ENCODE results near the gene LRRC27.

LRRC27 gene

DNA sequence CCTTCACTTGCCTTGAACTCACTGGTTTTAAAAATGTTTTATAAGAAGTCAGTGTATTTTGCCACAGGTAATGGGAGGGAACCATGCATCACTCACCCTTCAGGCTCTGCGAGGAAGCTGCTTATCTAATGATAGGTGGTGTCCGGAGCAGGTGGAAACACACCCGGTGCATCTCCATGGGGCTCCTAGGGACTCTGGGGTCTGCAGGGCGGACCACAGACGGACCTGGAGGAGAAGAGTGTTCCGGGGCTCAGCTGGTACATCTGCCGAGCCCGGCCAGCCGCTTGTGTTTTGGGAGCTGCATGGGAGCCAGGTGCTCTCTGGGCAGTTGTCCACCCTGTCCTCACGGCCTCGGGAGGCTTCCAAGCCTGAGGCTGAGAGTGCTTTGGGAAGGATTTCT, 7.3 kb downstream of the LRRC27 start:
- no peak for DNase-seq

DNA sequence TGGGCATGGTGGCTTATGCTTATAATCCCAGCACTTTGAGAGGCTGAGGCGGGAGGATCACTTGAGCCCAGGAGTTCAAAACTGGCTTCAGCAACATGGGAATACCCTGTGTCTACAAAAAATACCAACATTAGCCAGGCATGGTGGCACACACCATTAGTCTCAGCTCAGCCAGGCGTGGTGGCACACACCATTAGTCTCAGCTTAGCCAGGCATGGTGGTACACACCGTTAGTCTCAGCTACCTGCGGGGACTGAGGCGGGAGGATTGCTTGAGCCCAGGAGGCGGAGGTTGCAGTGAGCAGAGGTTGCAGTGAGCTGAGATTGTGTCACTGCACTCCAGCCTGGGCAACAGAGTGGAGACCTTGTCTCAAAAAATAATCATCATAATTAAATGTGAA, 9.0 kb downstream of the LRRC27 start:
- no peak for DNase-seq

DNA sequence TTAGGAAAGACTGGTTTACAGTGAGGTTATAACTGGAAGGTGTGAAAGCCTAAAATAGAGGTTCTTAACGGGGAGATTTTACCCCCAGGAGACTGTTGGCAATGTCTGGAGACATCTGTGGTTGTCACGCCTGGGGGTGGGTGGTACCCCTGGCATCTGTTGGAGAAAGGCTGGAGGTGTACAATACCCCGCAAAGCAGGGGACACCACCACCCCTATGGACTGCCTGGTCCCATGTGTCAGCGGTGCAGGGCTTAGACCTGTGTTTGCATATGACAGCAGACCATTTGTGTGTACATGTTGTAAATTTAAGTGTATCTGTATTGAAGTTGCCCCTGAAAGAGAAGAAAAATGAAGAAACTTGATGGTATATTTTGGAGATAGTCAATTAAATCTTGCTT, 9.8 kb downstream of the LRRC27 start:
- no peak for DNase-seq

DNA sequence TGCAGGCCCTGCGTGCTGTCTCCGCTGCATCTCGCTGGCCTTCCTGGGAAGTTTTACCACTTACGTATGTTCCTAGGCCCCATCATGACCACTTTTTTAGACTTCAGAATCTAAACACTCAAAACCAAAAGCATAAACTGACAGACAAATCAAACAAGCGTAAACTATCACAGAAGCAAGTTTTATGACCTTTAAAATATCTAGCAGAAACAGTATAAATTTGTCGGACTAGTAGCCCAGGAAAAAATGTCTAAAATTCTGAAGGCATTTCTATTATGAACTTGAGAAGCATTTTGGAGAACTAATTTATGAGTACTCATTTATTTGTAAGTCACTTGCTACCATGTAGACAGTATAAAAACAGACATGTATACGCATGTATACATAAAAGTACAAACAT, 10.6 kb downstream of the LRRC27 start:
- DNase-seq: no peak

DNA sequence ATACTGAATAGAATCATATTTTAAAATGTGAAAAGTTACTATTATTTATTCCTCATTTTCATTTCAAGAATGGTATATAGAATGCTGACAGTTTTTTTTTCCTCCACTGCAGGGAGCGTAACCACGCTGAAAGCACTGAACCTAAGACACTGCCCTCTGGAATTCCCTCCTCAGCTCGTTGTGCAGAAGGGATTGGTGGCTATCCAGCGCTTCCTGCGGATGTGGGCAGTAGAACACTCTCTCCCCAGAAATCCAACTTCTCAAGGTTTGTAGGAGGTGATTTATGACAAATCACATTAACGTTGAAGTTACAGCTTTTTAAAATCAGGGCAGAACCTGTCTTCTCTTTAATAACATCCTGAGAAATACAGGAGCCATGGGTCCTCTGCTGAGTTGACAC, 12.4 kb downstream of the LRRC27 start:
- no peak for DNase-seq

DNA sequence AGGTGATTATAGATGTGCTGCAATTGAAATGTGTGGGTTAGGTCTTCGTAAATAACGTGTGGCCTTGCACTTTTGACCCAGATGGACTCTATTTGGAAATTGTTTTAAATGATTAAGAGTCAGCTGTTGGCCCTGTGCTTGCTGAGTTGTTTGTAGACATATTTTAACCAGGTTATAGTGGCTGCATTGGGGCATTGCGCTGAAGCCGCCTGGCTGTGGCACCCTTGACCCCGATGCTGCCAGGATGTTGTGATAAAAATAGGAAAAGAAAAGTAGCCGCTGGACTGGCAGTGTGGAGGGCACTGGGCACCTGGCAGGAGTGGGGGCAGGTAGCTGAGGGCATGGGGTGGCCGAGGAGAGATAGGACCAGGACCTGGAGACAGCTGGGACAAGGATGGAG, 13.4 kb downstream of the LRRC27 start:
- DNase-seq: no peak

DNA sequence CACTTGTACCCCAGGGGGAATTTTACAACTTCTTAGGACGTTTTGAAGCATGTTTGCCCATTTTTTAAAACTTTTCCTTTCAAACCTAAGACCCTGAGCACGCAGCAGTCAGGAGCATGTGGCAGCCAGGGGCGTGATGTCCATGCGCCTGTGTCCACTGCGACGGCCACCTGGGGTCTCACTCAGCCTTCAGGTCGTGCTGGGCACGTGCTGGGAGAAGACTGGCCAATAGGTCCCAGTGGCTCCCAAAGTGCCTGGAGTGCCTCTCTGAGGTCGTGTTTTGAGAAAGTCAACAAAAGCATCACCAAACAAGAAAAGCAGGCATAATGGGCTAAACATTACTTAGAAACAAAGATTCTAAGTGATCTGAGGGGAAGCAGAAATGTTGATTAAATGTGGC, 14.8 kb downstream of the LRRC27 start:
- DNase-seq: no peak

DNA sequence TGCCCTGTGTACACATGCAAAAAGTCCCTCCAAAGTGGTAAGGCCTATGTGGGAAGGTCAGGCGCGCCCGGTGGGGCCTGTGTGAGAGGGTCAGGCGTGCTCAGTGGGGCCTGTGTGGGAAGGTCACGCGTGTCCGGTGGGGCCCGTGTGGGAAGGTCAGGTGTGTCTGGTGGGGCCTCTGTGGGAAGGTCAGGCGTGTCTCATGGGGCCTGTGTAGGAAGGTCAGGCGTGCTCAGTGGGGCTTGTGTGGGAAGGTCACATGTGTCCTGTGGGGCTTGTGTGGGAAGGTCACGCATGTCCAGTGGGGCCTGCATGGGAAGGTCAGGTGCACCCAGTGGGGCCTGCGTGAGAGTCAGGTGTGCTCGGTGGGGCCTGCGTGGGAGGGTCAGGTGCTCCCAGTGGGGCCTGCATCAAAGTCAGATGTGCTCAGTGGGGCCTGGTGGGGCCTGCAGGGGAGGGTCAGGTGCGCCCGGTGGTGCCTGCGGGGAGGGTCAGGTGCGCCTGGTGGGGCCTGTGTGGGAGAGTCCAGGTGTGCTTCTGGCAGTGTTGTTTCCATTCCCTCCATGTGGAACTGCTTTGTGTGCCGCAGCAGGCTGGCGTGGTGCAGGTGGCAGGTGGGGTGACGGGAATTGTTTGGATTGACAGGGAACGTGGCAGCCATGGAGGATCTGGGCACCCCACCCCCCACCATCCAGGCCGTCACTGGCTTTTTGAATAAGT, 15.4 kb downstream of the LRRC27 start:
- no peak for DNase-seq

DNA sequence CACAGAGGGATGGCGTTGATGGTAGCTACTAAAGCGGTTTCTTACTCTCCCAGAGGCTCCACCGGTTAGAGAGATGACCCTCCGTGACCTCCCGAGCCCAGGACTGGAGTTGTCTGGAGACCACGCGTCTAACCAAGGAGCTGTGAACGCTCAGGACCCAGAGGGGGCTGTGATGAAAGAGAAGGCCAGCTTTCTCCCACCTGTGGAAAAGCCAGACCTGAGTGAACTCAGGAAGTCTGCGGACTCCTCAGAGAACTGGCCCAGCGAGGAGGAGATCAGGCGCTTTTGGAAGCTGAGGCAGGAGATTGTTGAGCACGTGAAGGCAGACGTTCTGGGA, 15.9 kb downstream of the LRRC27 start:
- no peak for DNase-seq

DNA sequence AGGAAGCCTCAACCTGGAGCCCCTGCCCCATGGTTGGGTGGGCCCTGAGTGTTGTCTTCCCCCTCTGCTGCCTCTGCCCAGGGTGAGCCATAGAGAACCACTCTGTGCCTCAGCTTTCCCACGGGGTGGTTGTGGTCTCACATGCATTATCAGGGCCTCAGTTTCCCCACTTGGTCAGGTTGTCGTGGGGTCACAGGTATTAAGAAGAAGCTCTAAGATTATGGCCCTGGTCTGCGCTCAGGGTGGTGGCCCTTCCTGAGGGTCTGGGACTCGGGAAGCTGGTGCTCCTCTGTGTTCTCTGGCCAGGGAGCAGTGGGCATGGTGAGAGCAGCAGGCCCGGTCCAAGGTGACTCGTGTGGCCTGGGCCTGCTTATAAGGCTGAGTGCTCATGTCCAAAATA, 17.8 kb downstream of the LRRC27 start:
- no peak for DNase-seq

DNA sequence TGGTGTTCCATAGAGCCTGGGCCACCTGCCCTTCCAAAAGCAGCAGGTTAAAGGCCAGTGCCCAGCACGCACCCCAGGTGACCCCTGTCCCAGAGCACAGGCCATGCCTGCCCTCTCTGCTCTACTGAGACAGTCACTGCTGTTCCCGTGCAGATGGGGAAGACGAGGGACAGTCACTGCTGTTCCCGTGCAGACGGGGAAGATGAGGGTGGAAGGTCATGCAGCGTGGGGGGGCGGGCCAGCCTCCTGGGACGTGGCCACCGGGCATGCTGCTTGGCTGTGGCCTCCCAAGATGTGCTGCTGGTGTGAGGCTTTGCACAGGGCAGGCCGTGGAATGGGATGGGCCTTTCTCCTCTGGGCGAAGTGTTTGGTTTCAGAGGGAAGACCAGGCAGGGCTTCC, 18.4 kb downstream of the LRRC27 start:
- no peak for DNase-seq

DNA sequence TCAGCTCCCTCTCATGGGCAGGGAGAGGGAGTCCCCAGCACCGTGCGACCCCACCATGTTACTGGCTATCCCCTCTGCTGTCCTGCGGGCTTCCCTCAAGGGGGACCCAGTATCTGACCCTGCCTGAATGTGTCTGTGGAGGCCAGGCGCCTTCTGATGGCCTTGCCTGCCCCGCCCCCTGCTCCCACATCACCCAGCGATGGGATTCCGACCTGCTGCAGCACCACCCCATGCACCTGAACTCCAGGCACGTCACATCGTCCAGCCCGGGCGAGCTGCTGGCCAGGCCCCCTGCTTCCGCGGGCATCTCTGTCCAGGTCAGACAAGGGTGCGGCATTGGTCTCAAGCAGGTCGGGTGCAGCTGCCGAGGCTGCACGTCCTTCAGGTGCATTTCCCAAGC, 19.0 kb downstream of the LRRC27 start:
- DNase-seq: no peak

DNA sequence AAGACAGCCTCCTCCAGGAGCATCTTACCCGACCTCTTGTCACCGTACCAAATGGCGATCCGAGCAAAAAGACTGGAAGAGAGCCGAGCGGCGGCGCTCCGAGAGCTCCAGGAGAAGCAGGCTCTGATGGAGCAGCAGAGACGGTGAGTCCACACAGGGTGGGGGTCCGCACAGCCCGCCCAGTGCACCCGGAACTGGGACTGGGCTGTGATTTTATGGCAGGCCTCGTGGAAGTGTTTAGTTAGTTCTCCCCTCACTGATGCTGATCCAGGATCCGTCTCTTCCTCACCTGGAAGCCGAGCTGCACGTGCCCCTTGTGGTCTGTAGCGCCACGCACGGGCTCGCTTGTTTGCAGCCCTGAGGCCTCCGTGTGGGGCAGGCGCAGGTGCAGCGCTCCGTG, 19.6 kb downstream of the LRRC27 start:
- no peak for DNase-seq

DNA sequence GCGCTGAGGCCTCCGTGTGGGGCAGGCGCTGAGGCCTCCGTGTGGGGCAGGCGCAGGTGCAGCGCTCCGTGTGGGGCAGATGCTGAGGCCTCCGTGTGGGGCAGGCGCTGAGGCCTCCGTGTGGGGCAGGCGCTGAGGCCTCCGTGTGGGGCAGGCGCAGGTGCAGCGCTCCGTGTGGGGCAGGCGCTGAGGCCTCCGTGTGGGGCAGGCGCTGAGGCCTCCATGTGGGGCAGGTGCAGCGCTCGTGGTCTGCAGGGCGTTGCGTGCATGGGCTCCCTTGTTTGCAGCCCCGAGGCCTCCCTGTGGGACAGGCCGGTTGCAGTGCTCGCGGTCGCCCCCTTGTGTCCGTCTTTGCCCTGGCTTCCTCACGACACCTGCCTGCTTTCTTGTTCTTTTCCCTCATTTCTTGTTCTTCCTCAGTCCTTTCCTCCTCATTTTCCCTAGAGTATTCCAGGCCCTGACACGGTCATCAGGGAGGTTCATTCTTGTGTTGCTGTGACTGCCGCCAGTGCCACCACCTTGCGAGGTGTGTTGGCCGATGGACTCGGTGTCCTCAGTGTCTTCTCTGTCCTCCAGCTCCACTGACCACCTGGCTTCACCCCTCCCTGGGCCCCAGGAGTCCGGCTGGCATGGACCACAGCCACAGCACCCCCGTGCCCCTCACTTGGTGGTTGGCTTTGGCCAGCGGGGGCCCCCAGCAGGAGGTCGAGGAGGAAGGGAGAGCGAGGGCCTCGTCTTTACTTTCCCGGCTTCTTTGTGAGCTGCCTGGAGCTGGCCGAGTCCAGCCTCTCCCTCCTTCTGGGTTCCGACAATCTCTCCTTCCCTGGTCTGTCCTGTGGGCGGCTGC, 20.7 kb downstream of the LRRC27 start:
- DNase-seq: peak; percentile 80

DNA sequence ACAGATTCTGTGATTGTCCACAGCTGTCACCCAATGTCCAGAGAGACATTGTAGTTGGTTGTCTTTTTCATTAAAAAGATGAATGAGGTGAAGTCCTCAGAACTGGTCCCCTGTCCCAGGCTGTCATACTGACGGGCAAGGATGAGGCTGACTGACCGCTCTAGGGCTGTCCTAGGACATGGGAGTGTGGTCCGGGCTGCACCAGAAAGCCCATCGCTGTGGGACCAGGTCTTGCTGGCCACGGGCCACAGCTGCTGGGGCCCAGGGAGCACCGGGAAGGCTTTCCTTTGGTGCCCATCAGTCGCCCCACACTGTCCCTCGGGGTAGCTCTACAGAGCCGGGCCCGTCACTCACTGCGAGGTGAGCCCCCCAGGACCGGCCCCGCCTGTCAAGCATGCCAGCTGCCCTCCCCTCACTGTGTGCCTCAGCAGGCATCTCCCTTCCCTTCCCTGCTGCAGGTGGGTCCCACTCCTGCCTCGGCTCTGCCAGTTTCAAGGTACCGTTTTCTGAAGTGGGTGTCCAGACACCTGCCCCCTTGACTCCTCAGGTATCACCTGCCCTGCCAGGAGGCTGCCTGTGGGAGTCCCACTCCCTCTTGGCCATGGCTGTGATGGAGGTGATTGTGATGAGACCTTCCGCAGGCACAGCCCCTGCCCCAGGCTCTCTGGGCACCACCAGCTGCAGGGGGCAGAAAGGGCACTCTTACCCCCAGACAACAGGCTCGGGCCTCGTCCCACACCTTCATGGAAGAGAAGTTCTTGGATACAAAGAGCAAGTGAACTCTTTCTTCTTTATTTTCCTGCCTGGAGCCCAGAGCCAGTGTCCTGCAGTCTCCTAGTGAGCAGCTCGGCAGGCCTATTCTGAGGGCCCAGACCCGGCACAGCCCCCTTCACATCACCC, 21.7 kb downstream of the LRRC27 start:
- DNase-seq: no peak

DNA sequence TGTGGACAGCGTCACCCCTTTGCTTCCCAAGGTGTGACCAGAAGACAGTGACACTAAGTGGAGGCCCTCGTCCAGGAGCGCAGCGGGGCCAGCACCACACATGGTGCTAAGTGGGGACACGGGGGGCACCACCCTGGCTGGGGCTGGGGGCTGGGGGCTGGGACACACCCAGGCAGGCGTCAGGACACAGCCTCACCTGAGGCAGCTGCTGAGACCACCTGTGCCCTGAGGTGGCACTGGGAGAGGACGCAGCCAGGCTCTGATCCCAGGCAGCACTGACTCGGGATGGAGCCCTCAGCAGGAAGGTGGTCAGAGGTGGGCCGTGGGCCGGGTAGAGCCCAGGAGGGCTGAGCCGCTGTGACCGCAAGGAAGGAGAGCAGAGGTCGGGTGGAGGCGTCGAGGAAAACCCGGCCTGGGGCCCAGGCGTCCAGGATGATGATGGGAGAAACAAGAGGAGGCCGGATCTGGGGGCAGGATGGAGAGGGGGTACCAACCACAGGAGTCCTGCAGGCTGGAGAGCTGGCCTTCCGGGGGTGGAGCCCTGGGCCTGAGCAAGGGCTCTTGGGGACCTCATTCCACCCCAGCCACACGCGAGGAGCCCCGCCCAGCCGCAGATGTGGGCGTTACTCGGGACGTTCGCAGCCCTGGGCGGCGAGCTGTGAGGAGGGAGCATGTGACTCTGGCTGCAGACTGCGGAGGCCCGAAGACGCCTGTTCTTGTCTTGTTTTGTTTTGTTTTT, 22.5 kb downstream of the LRRC27 start:
- no peak for DNase-seq

DNA sequence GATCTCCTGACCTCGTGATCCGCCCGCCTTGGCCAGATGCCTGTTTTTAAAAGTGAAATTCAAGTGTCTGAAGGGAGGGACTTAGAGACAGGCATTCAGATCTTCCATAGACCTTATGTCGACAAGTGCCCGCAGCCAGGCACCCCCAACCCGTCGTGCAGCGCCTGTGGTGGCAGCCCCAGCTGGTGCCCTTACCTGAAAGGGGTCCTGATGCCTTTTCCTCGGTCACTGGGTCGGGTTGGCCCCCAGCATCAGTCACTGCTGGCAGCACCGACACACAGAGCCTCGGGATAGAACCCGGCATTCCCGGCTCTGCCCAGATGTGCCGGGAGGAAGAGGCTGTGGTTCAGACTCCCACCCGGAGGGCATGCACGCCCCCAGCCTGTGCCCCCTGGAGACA, 23.3 kb downstream of the LRRC27 start:
- DNase-seq: no peak

DNA sequence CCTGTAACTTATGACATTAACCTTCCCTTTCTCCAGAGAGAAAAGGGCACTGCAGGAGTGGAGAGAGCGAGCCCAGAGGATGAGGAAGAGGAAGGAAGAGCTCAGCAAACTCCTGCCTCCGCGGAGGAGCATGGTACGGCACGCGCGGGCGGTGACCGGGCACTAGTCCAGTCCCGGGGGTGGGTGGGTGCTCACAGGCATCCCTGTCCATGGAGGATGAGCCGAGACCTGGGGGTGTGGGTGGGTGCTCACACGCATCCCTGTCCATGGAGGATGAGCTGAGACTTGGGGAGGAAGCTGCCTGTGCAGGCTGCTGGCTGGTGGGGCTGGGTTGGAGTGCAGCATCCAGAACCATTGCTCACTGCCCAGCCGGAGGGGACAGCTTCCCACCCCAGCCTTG, 23.8 kb downstream of the LRRC27 start:
- no peak for DNase-seq

DNA sequence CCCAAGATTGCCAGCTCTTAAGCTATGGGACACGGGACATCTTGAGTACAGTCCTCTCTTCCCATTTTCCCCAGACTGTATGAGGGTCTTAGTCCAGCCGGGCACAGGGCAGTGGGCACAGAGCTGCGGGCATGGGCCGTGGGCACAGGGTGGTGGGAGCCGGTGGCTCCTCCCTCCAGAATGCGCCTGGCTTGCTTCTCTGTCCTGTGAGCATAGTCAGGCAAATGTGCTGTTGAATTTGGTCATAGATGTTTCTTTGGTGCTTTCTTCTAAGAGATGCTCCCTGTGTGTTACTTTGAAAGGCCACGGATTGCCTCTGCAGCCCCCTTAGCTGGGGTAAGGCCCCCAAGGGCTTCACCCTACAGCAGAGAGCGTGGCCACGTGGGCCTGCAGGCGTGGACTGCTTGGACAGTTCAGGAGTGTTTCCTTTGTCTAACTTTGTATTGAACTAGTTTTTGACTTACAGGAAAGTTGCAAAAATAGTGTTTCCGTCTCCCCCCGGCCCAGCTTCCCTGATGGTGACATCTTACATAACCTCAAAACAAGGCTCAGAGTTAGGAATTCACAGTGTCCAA, 24.7 kb downstream of the LRRC27 start:
- no peak for DNase-seq

DNA sequence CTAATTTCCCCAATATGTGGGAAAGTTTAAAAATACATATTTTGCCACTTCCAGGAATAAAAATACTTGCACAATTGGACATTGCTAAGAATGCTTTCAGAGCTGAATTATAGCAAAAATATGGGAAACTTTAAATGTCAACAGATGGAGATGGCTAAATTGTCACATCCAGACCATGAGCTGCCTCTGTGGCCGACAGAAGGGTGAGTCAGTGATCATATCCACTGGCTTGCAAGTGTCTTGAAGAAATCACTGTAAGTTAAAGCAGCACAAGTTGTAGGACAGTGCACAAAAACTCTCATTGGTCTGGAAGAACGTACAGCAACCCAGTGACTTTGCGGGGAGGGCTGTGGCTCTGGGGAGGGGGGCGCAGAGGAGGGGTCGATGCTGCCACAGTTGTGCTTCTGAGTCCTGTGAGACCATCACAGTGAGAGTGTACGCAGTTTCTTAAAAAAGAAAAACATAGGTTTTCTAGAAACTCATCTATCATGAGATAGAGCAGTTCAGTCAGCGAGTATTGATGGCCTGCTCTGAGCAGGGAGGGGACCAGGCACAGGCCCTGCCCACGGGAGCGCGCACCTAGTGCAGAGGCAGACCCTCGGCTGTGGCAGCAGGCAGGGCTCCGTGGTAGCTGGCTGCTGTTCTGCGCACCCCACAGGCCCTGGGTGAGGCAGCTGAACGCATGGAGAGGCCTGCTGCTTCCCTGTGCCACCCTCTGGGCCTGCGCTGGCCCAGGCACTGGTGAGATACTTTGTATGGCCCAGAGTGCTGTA, 25.5 kb downstream of the LRRC27 start:
- DNase-seq: no peak

DNA sequence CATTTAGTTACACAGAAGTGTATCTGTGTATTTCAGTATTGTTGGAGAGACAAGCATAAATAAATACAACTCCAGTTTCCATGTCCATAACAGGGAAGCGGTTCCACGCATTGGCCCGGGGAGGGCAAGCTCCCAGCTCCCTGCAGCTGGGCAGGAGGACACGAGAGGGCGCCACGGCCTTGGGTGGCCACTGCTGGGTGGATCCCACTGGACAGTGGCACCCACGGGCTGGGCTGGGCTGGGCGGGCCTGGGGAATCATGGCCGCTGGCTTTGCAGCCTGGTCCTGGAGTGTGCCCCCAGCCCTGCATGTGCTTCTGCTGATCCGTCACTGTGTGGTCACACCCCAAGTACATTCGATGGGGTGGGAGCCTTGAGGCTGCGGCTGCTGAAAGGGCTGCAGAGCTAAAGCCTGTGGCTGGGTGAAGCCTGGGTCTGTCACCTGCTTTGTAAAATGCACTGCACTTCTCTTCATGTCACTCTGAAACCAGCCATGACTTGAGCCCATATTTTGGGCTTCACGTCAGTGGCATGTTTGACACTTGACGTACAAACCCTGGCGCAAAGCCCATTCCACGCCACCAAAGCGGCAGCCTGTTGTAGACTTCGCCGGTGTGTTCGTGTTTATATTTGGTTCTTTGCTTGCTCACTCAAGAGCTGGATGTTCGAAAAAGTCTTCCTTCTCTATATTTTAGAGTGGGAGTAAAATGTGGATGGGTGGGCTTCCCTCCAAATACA, 27.5 kb downstream of the LRRC27 start:
- peak; percentile 14 for DNase-seq
